Lung microvascular endothelial cell (primary cell): ENCODE data around the gene CIDEA. TPM values are rescaled to one million over a fixed set of nuclear protein-coding genes. Genes with fewer than 3 reads are reported as not detected.
"Not testable (repeated sequence)": the region's sequence is repeated elsewhere in the genome, so short reads cannot be mapped to it uniquely, and the experiment has no call there.

ENCODE experiments used
- DNase-seq, 2 donors: peaks; one replicate each; pipeline versions ENCODE4 v3.0.0 to v3.0.0-alpha.2; 2010; ENCODE audit warnings: low read depth in 2 of 2
- total RNA-seq: library from RNA; depleted of rRNA; stranded (reverse); fragments of >200 nt; gene quantifications from 2 replicates; pipeline ENCODE4 v1.2.1, GENCODE V29; 2014

CIDEA gene
- 1.7 TPM in 1 of 2 replicates, not detected in the other for total RNA-seq

DNA sequence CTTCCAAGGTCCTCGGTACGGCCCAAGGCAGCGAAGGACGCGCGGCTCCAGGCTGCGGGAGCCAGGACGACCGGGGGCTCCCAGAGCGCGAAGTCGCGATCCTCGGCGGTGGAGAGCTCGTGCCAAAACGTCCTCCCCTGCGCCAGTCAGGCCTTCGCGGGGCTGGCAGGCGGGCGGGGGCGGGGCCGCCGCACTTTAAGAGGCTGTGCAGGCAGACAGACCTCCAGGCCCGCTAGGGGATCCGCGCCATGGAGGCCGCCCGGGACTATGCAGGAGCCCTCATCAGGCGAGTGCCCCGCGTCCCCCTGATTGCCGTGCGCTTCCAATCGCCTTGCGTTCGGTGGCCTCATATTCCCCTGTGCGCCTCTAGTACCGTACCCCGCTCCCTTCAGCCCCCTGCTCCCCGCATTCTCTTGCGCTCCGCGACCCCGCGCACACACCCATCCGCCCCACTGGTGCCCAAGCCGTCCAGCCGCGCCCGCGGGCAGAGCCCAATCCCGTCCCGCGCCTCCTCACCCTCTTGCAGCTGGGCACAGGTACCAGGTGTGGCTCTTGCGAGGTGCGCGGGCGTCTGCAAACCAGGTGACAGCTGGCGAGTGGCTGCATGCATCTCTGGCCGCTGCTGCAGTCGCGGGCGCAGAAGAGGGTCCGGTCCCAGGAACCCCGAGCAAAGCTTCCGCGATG lies at the start of gene CIDEA:
Gene CIDEA, plus strand, starts transcription at position 226 of the 684 bp plus-strand sequence. Its CDS starts 23 bp downstream, at position 249.
- DNase-seq = peak in 1 of 2 donors; percentile 12

GRCh38 chr18:12208296-12209153 lies 45.6 kb upstream of the CIDEA start:
- DNase-seq = not testable (repeated sequence)

GRCh38 chr18:12212308-12212707 lies 41.9 kb upstream of the CIDEA start:
- not testable (repeated sequence) for DNase-seq

- not testable (repeated sequence) for DNase-seq
Measured at GRCh38 chr18:12214296-12215005, 39.7 kb upstream of the CIDEA start.

DNA sequence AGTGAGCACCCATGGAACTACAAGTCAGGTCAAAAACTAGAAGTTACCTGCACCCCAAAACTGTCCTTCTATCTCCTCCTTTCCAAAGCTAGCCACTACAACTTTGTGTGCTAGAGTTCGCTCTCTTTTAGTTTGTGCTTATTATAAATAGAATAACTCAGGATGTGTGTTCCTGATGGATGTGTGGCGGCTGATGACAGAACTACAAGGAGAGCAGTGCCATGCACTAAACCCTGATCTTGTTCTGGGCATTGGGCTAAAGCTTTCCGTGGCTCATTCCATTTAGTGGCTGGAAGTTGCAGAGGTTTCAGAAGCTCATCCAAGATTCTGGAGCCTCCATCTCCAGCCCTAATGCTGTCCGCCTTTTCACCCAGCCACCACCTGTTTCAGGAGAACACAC lies 37.7 kb upstream of the CIDEA start:
- not testable (repeated sequence) for DNase-seq

DNA sequence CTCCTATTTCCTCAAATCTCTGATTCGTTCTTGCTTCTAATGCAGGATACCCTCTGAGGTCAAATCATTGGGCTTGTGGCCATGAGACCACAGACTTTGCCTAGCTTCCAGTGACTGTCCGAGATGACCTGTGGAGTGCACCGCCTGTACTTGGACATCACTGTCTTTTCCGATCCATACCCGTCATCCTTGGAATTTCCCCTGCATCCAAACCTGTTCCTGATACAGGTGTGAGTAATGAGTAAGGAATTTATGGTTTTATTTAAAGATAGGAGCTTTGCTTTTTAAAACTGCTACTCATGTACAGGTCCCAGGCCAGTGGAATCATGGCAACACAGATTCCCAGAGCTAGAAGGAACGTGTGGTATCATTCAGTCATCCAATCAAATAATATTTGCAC lies 35.6 kb upstream of the CIDEA start:
- DNase-seq = not testable (repeated sequence)

- not testable (repeated sequence) for DNase-seq
Measured at GRCh38 chr18:12222041-12222440, 32.1 kb upstream of the CIDEA start.

DNA sequence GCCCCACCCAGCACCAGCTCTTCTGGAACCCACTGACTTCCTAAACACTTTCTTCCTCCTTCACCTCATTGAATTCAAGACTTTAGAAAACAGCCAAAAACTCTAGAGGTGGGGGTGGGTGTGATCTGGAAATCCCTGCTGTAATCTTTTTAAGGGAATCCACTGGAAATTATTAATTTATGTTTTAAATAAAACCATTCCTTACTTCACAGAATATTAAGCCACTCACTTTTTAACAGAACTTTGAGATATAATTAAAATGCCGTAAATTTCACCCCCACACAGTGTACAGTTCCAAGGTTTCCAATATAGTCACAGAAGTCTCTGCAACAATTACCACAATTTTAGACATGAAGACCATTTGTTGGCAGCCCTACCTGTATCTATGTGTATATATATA lies 30.8 kb upstream of the CIDEA start:
- not testable (repeated sequence) for DNase-seq

DNA sequence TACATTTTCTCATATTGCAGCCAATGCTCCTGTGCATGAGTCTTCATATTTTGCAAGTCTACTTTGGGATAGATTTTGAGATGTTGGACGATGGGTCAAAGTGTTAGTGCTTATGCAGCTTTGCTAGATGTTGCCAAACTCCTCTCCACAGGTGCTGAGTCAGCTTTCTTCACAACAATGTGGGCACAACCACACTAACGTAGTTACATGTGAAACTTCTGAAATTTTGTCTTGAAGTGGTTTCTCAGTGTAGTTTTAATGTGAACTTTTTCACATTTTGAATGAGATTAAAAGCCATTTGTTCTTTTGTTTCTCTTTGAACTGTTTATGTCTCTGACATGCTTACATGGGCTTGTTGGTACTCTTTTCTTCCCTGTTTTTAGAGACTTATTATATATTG lies 27.4 kb upstream of the CIDEA start:
- DNase-seq = not testable (repeated sequence)

- not testable (repeated sequence) for DNase-seq
Measured at GRCh38 chr18:12227399-12228186, 26.6 kb upstream of the CIDEA start.

DNA sequence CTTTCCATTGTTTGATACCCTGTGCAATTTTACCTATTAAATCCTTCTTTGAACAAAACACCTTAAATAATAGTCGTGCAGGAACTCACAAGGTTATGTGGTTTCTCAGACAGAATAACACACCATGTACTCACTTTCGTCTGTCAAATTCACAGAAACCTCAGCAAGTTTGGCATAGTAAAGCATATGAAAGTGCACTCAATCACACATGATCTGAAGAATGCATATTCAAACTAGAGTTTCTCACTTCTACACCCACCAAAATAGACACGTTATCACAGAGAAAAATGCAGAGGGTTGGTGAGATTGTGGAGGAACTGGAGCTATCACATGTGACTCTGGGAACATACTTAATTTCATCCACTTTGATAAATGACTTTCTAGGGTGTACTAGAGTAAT lies 25.9 kb upstream of the CIDEA start:
- not testable (repeated sequence) for DNase-seq

DNA sequence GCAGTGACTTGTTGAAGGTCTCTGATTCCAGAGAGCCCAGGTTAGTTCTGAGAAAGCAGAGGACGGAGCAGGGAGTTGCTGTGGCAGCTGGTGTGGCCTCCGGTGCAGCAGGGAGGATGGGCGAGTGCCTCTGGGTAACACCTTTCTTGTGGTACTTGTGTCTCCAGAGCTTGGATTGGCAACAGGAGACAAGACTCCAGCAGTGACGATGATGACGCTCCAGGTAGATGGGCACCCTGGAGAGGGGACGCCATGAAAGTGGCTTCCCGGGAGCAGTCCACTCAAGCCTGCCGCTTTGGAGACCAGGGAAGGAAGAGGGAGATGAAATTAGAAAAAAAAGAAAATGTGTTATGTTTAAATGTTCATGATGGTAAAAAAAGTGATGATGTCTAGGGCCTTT lies 23.6 kb upstream of the CIDEA start:
- DNase-seq = not testable (repeated sequence)

DNA sequence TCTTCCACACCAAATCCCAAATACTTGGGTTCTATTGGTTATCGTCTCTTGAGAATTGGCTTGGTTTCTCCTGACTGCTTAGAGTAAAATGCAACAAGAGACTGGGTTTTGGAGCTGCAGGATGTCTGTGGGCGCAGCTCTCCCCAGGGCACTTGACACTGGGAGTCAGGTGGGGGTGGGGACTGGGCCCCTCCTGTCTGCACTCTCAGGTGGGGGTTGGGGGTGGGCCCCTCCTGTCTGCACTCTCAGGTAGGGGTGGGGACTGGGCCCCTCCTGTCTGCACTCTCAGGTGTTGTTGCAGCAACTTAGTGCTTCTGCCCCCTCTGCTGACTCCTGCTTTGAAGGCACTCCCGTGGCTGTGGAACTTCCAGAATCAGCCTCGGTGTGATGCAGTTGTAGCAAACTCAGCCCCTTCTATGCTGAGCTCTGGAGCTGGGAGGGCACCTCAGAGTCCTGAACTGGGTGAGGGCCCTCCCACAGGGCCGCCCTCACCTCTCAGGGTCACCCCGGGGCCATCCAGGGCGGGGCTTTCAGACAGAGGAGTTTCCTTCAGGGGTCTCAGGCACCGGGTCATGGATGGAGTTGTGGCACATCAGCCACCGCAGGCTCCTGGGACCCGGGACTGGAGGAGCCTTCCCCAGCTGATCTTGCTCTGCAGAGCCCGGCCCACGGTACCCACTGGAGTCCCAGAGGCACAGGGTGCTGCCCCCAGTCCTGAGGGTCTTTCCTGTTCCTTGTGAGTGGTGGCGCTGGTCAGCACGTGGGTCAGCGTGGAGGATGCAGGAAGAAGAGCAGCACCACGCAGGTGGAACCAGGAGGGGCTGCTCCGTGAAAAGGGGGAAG lies 22.9 kb upstream of the CIDEA start:
- no peak for DNase-seq

- DNase-seq = no peak
Measured at GRCh38 chr18:12231986-12232385, 22.2 kb upstream of the CIDEA start.

DNA sequence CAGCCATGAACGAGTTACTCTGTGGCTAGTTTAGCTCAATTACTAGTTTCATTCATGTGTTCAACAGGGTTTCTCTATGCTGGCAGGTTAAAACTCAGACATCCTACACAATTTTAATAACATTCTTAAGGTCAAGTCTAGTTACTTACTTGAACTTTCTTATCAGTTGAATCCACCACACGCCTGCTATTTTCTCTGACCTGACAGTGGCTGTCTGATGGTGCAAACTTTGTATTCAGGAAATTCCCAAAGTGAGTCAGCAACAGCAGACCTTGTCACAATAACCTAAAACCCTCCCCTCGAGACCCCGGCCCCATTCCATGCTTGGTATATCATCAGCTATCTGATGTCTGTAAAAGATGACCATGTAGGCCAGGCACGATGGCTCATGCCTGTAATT lies 20.8 kb upstream of the CIDEA start:
- peak in 1 of 2 donors; percentile 26 for DNase-seq

GRCh38 chr18:12234451-12235190 lies 19.5 kb upstream of the CIDEA start:
- DNase-seq = no peak

GRCh38 chr18:12236141-12236540 lies 18.0 kb upstream of the CIDEA start:
- no peak for DNase-seq

DNA sequence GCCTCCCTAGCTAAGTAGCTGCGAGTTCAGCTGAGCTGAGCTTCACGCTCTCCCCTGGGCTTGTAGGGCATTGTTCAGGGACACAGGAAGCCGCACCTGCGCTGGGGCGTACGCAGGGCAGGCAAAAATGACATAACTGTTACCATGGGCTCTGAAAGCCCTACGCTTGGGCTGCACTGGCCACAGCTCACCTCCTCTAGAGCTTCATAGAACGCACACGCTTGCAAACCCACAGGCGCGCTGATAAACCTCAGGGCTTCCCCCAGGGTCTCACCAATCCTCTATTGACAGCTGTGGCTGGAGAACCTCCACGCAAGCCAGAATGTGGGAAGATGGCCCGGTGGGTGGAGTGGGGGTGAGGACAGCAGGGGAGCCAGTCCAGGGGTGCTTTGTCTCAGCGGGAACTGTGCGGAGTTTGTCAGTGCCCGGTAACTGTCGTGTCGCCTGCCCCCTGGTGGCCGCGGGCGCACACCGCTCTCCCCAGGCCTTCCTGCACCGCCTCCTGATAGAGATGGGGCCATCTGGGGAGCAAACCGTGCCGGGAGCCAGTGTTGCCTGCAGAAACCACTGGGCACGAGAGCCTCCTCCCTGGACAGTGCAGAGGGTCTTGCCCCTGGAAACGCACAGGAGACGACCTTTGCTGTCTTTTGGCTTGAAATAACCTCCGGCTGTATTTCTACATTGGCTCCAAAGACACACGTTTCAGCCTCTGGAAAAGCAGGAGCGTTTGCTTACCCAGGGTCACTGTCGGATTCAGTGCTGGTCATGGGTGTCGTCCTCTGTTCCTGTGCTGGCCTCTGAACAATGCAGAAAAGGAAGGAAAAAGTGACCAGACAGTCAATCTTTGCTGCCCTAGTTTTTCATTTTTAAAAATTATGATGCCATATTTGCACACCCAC lies 17.0 kb upstream of the CIDEA start:
- DNase-seq = peak; percentile 58 to 79
